HL-60/S4 treated with retinoic acid at 250 ng/mL for 4 days and 3 days (cell line): Measurements from ENCODE around the gene NEK10.

ENCODE experiments used
- in situ Hi-C: fragments of 300-500 bp; cut with MboI; formaldehyde crosslinking; loops from 2 replicates; pipeline ENCODE4 v1.7.0; 2022; ENCODE audit warnings: low sequenced_read_pairs

NEK10 gene

GRCh38 chr3:27078246-27078913 lies 290.8 kb downstream of the NEK10 start:
- in situ Hi-C loops, result no loop called here

- in situ Hi-C loops, result no loop called here
Observed at GRCh38 chr3:27076815-27077630, 292.2 kb downstream of the NEK10 start.

GRCh38 chr3:27074914-27075313 lies 294.3 kb downstream of the NEK10 start:
- in situ Hi-C loops, result no loop called here

GRCh38 chr3:27073912-27074311 lies 295.3 kb downstream of the NEK10 start:
- in situ Hi-C loops, result no loop called here

- in situ Hi-C loops, result no loop called here
Observed at GRCh38 chr3:27072810-27073651, 296.2 kb downstream of the NEK10 start.

- in situ Hi-C loops, result no loop called here
Observed at GRCh38 chr3:27060336-27060735, 308.8 kb downstream of the NEK10 start.
